HG02798 (cell line): ENCODE data around the gene TRIML2.
"Not testable (repeated sequence)": the region's sequence is repeated elsewhere in the genome, so short reads cannot be mapped to it uniquely, and the experiment has no call there.

Source experiments
- ATAC-seq: cut with Tn5 transposase; IDR thresholded peaks from one replicate; pipeline ENCODE4 v1.9.1; 2021; ENCODE audit warnings: mild to moderate bottlenecking; ENCODE audit not compliant: unreplicated experiment, poor library complexity

TRIML2 gene

DNA sequence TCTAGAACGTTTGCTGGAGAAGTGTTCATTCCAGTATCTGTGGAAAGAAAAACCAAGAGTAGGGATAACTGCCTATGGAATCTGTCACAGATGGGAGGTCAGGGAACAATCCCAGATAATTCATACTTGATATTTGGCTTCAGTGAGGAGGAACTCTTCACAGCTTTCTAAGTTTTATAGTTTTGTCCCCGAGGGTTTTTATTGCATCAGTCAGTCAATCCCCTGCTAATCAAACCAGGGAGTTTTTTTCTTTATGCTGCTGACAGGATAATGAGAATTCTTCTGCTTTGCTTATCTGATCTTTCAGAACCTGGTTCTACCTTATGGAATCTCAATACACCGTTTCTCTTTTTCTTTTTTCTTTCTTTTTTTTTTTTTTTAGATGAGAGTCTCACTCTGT is 633 bp upstream of the TRIML2 start:
- ATAC-seq = no peak

DNA sequence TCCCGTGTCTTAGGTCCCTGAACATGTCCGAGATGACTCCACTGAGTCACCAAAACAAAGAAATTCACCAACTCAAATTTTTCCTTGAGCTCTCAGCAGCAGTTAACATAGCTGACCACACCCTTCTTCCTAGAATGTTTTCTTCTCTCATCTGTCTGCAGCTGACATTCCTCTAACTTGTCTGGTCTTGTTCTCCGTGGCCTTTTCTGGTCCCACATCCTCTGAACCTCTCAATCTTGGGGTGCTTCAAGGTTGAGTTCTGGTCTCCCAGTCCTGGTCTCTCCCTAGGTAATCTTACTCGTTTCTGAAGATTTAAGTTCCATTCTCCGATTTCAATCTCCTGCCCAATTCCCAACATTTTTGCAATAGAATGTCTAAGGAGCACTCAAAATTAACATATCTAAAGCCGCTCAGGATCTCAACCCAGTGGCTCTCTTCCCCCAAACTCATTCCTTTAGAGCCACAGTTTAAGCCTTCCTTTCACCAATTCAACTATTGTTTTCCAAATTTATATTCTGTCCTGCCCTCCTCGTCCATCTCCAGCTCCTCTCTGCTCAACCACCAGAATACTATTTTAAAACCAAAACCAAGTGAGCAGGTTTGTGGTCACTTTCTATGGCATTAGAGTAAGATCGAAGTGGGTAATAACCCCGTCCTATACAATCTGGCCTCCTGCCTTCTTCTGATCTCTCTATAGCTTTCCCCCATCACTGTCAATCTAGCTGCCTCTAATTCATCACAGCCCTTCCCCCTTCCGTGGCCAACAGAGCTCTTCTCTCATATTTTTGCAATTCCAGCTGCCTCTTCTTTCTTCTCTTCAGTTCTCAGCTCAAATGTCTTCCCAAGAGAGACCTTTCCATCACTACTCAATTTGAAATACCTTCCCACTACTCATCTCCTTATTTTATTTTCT is 1.2 kb downstream of the TRIML2 start:
- ATAC-seq = no peak

DNA sequence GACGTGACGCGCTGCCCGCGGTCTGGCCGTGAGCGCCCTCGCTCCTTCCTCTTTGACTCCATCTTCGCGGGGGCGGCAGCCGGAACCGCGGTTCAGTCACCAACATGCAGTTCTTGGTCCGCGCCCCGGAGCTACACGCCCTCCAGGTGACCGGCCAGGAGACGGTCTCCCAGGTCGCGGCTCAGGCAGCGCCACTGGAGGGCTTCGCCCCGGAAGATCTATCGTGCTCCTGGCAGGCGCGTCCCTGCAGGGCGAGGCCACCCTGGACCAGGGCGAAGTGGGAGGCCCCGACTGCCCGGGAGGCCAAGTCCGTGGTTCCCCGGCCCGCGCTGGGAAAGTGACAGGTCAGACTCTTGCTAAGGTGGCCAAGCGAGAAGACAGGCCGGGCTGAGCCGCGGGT is 2.9 kb downstream of the TRIML2 start:
- ATAC-seq = no peak

DNA sequence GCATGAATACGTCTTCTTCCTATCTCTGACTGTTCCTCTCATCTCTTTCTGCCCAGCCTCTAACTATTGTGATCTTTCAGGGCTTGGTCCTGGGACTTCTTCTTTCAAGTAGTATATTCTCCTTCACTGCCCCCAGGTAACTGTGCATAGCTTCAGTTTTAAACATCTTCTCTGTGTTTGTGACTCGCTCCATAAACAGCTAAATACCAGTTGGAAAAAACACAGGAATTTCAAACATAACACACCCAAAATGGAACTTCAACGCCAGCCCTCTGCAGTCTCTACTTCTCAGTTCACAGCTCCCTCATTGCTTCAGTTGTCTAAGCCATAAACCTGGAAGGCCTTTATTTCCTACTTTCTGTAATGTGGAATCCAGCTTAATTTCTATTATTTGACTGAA is 16.6 kb downstream of the TRIML2 start:
- ATAC-seq = no peak

DNA sequence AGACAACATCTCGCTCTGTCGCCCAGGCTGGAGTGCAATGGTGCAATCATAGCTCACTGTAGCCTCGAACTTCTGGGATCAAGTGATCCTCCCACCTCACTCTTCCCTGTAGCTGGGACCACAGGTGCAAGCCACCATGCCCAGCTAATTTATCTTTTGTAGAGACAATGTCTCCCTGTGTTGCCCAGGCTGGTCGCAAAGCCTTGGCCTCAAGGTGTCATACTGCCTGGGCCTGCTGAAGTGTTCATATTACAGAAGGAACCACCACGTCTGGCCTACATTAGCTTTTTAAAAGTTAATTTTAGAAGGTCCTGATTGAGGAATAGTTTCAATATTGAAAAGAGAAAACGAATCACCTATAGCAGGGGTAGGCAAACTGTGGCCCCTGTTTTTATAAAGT is 22.5 kb downstream of the TRIML2 start:
- ATAC-seq = no peak

DNA sequence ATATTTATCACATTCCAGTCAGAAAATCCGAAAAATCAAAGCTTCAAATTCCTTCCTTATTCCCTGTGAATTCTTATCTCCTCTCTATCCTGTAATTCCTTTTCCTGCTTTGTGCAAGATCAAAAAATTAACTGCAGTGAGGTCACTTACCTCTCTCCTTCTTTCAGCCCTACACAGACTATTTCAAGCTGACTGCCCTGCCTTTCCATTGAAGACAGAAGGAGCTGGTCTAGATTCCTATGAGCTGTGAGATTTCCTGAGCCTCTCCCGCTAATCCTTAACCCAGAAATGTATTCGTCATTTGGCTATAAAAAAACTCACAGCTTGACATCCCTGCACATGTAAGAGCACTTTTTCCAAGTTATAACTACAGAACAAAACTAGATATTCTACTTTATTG is 26.6 kb downstream of the TRIML2 start:
- no peak for ATAC-seq

DNA sequence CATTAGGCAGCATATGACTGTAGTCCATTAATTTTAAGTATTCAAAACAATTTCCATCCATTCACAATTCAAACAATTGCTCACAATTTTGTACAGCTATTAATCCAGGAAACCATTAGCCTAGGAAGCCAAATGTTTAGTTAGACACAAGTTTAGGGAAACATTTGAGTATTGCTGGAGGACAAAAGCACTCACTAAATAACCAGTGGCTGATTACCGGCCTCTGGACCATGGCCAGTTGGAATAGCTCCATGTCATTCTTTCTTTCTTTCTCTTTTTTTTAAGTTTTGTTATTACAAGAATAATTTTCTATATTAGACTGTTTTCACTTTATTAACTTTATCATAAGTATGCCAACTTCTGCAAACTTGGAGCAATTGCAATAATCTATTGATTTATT is 31.3 kb downstream of the TRIML2 start:
- ATAC-seq = no peak

DNA sequence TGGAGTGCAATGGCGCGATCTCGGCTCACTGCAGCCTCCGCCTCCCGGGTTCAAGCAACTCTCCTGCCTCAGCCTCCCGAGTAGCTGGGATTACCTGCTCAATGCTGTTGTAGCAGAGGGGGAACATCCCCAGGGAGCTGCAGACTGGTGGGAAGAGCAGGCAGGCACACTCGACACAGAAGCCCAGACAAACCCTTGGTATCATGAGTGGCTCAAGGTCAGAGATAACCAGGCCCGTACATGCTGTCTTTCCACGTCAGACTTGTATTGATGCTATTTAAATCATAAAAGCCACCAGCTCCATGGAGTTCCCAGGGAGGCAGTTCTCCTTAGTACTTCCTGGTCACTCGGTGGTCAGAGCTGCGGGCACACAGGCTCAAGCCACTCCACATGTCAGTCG is 33.2 kb downstream of the TRIML2 start:
- ATAC-seq = no peak

DNA sequence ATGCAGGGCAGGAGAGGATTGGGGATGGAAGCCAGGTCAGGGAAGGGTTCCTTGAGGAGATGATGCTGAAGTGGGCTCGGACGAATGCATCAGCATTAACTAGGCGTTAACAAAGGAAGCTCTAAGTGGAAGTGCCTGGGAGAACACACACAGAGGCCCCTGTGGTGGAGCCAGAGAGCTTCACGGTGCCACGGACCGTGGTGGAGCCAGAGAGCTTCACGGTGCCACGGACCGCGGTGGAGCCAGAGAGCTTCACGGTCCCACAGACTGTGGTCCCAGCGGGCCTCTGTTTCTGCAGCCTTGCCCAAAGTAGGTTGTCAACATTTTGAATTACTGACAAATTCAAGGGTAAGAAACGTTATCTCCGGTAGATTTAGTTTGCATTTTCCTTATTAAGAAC is 48.3 kb downstream of the TRIML2 start:
- ATAC-seq = no peak

DNA sequence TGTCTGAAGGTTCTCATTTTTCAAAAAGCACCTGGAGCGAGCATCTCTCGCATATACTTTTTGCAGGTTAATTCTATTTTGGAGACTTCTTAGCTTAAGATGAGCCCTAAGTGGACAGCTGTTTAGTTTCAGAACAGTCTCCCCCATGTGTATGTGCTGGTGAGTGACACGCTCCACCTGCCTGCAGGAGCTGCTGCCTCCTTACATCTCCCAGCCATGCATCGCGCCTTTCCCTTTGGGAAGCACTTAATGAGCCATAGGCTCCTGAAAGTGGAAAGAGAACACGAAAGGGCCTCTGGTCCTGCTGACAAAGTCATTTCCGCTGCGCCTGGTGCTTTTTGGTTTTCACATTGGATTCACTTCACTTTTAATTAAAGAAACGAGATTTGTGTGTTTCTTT is 56.1 kb downstream of the TRIML2 start:
- no peak for ATAC-seq

DNA sequence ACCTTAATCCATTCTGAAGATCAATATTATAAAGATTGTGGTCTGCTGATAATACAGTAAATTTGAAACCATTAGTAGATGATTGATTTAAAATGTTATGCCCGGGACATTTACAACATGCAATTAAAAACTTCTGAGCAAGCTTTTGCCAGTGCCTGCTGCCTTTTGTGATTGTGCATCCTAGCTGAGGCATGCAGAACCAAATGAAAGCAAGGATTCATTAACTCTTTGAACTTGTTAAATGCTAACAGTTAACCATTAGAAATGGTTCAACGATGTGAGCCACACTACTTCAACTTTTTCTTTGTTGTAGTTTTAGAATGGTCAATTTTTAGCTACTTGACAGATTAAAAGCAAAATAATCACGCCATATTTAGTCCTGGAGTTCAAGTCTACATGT is 62.7 kb downstream of the TRIML2 start:
- ATAC-seq = no peak

DNA sequence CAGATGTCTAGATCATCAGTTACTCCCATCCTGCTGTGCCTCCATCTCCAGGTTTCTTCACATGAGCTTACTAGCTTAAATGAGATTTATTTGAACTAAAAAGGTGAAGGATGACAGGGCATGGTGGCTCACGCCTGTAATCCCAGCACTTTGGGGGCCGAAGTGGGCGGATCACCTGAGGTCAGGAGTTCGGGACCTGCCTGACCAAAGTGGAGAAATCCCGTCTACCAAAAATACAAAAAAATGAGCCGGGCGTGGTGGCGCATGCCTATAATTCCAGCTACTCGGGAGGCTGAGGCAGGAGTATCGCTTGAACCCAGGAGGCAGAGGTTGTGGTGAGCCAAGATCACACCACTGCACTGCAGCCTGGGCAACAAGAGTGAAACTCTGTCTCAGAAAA is 63.9 kb downstream of the TRIML2 start:
- ATAC-seq = not testable (repeated sequence)

DNA sequence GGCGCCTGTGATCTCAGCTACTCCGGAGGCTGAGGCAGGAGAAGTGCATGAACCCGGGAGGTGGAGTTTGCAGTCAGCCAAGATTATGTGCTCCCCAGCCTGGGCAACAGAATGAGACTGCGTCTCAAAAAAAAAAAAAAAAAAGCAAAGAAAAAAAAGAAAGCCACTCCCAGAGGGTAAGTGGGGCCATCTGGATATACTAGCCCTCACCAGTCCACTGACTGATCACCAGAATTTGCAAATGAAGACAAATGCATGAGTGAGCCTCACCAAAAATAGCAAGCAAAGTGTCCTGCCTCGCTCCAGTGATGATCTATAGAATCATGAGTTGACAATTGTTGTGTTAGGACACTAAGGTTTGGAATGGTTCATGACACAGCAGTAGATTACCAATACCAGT is 66.2 kb downstream of the TRIML2 start:
- no peak for ATAC-seq

DNA sequence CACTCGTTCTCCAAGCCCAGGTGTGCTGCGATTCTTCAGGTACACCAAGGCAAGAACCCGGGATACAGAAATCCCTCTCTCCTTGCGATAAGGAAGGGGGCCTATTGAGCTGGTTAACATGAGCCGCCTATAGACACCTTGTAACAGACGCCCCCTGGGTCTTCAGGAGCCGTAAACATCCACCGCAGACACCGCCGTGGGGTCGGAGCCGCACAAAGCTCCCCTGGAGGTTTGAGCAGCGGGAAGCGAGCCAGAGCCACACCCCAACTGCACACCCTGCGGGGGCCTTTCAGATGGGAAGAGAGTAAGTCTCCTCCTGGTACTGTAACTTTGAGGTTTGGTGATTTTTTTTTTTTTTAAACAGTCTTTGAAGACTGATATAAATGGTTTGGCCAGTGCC is 67.2 kb downstream of the TRIML2 start:
- no peak for ATAC-seq

DNA sequence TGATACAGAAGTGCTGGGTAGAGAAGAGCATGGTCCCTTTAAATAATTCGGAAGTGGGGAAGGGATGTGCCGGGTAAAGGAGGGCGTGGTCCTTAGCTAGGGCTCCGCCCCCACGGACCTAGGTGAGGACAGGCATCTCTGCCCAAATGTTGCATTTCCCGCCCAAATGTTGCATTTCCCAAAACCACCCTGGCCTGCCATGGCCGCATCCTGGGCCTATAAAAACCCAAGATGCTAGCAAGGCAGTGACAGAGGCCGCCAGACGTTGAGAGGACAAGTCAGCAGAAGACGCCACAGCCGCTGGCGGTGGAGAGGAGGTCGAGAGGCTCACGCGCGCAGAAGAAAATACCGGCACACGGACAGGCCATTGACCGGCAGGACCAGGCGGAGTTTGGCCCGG is 67.7 kb downstream of the TRIML2 start:
- ATAC-seq = no peak
